HG02884 (cell line): Measurements from ENCODE around the gene TNFRSF14.

Experiments
- ATAC-seq: cut with Tn5 transposase; IDR thresholded peaks from one replicate; pipeline ENCODE4 v1.9.1; 2021; ENCODE audit warnings: mild to moderate bottlenecking, moderate library complexity; ENCODE audit not compliant: unreplicated experiment

The TNFRSF14 gene

DNA sequence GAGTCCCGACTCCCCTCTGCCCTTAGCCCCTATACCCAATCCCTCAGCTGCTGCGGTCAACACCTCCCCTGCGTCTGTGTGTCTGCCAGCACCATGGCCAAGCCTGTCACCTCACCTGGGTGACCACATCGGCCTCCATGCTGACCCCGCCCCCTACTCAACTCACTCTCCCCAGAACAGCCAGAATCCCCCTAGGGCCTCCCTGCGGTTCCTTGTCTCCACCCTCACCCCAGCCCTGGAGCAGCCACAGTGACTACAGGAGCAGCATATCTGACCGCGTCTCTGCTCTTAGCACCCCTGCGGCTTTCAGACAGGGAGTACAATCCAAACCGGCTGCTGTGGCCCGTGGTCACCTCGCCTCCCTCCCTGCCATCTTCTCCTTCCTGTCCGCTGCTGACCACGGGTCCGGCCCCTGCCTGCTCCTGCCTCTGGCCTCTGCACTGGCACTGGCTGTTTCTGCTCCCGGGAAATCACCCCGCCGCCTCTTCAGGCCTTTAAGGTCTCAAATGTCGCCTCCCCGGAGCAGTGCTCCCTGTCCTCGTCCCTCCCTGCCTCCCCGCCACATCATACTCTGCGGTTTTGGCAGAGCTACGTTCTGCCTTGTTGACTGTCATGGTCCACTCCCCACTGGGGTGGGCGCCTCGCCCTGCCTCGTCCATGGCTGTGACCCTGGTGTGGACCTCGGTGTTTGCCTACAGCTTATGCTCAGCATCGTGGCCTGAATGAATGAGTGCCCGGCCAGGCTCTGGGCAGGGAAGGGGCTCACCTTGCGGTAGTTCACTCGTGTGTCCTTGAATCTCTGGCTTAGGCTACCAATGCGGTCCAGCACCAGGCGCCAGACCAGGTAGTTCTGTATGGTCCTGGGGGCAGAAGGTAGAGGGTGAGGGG, 41.5 kb downstream of the TNFRSF14 start:
- no peak for ATAC-seq

DNA sequence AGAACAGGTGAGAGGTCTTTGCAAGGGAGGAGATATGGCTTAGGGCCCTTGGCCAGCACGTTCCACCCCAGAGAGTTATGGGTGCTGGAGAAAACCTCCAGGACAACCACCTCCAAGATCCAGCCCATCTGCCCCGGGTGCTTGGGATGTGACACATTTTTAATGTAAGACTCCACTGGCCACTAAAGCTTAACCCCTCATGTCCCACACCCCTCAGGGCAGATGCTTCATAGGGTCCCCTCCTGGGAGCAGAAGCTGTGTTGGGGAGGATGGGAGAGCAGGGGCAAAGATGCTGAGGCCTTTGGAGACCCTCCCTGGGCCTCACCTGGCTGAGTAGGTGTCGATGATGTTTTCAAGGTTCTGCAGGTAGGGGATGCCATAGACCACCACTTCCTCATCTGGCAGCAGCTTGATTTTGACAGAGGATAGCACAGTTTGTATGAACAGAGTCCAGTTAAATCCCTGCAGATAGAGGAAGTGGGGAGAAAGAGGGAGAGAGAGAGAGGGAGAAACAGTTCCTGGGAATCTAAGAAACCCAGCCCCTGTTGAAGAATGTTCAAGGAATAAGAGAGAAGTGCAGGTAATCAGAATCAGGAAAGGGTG, 42.3 kb downstream of the TNFRSF14 start:
- ATAC-seq: no peak

DNA sequence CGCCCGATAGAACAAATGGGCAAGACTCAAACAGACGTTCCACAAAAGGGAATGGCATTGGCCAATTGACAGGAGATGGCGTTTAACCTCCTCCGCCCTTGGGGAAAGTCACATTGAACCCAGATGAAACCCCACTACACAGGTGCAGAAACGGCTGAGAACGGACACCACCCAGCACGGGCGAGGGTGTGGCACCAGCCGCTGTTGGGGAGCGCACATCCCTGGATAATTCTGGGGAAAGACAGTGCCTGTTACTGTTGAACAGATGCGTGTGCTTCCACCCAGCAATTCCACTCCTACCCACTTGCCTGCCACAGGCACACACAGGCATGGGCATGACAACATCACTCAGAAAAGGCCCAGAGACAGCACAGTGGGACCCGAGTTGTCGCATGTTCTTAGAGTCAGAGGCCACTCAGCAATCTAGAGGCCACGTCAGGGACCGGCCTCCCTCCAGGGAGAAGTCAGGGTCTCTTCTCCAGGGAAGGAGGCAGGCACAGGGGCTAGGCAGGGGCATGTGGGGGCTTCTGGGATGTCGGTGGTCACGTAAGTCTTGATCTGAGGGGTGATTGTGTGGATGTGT, 45.6 kb downstream of the TNFRSF14 start:
- no peak for ATAC-seq

DNA sequence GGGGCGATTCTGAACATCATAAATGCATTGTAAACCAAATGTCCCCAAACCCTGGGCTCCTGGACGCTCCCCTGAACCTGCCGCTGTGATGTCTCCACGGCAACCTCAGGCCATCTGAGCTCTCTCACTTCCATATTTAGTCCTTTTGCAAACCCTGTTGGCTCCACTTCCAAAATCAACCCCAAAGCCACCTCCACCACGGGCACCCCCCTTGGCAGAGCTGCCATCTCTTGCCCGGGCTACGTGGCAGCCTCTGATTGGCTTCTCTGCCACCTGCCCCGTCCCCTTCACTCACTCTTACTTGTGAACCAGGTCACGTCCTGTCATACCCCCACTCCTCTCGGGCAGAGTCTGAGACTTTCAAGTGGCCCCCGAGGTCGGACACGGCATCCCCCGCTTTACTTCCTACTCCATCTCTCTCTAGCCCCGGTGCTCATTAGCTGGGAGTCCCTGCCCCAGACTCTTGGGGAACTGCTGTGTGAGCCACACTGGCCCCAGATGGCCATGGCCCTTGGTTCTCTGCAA, 46.2 kb downstream of the TNFRSF14 start:
- no peak for ATAC-seq

DNA sequence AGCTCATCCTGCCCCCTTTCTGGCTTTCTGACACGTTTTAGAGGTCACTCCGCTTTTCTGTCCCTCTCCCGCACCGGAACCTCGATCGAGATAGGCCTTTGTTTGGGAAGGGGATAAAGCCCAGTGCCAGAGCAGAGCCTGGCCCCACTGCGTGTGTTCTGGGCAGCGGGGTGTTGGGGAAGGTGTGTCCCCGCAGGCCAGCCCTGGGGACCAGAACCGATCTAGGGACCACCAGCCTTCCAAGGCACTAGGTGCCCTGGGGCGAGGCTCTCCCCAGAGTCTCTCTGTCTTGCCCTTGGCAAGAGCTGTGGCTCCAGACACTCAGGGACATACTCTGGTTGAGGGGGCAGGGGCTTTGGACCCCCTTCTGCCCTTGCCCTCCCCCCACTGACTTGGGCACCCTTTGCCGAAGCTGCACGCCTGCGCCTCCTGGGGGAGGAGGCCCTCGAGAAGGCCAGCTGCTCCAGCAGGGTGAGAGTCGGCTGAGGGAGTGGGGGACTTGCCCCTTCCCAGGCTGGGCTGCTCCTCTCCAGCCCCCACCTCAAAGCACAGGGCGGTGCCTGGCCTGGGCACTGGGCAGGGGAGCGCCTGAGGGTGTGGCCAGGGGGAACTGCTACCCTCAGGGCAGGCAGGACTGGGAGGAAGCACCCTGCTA, 46.8 kb downstream of the TNFRSF14 start:
- no peak for ATAC-seq

DNA sequence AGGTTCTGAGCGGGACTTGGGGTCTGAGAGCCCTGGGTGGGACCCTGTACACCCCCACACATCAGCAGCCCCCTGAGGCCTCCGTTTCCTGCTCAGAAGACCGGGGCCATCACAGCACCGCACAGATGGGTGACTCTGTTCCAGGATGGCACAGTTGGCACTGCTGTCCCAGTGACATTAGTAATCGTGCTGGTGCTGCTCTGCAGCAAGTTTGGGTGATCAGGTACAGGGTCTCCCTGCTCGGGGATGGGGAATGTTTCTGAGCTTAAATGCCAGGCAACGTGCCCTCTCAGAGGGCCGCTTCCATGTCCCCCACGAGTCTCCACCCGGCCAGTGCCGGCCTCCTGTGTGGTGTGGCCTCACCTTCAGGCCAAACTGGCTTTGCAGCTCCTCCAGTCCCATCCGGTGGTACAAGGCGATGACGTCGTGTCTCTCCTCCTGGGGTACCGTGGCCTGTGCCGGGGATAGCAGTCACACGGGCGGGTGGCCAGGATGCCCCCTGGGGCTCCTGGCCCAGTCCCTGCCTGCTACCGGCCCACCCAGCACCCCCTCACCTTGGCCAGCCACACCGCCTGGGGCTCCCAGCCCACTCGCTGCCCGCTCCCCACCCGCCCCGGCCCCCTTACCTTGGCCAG, 47.5 kb downstream of the TNFRSF14 start:
- ATAC-seq: no peak

DNA sequence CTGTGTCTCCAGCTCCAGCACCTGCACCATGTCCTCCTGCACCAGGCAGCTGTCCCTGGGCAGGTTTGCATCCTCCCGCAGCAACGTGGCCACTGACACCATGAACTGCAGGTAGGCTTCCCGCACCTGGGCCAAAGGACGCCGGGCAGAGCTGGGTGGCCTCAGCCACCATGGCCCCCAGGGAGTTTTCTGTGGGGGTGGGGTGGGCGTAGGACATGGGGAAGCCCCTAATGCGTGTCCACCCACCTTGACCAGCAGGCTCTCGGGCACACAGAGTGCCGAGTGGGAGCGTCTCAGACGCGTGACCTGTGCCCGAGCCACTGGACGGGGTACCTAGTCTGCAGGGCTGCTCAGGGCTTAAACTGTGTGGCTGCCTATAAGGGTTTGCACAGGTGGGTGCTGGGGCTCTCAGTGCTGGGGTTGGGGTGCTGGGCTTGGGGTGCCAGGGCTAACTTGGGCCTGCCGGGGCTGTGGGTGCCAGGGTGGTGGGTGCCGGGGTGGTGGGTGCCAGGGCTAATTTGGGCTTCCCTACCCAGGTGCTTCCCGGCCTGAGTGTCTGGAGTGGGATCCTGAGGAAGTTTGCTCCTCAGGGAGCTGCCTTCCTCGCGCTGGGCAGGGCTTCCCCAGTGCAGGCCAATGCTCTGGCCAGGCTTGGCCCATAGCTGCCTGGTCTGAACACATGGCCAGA, 48.1 kb downstream of the TNFRSF14 start:
- ATAC-seq: no peak

DNA sequence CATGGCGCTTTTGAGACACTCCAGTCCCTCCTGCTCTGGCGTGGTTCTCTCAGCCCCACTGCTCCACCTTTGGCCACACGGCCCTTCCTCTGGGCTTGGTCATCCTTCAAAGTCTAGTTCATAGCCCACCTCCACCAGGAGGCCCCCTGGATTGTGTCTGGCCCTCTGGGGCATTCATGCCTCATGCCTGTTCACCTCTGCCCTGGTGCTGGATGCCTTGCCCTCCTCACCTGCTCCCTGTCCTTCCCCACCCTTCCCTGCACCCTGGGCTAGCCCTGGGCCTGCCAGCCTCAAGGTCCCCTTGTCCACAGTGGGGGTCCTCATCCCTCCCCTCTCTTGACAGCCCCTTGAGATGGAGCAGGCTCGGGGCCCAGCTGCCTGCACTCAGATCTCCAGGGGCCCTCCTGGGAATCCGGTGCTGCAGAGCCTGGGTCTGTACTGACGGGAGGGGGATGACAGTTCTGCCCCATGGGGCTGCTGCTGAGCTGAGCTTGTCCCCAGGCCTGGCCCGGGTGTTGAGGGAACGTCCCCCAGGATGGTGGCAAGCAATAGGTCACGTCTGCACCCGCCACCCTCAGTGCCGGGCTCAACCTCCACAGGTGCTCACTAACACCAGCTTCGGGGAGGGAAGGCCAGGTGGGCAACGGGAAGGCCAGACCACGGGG, 48.8 kb downstream of the TNFRSF14 start:
- no peak for ATAC-seq

DNA sequence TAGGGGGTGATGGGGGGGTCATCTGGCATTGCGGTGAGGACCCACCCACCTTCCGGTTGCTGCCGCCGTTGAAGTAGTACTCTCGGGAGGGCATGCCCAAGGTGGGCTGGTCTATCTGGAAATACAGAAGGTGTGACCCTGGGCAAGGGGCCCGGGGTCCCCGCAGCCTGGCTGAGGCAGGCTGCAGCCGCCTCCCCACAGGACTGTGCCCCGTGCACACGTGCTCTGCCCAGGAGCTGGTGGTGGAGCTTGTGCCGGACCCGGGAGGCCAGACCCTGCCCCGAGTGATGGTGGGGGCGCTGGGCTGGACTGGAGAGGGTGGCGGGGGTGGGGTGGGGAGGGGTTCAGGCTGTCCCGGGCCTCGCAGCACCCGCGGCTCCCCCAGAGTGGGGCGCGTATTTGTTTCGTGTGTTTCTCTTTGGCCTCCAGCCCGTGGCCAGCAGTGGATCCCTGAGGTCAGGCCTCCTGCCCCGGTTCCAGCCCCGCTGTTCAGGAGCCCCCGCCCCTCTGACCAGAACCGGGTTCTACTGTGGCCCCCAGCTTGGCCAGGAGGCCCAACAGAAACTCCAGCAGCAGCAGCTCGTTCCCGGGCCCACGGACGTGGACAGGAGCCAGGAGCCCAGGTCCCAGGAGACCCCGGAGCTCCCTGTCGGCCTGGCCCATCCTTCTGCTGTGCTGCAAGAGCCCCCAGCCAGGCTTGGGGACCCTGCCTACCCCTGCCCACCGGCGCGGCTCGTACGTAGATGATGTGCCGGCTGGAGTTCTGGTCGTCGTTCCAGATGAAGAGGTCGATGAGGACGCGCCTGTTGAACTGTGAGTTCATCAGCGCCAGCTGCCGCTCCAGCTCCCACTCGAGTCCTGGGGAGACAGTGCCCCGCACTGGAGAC, 49.6 kb downstream of the TNFRSF14 start:
- ATAC-seq: no peak

DNA sequence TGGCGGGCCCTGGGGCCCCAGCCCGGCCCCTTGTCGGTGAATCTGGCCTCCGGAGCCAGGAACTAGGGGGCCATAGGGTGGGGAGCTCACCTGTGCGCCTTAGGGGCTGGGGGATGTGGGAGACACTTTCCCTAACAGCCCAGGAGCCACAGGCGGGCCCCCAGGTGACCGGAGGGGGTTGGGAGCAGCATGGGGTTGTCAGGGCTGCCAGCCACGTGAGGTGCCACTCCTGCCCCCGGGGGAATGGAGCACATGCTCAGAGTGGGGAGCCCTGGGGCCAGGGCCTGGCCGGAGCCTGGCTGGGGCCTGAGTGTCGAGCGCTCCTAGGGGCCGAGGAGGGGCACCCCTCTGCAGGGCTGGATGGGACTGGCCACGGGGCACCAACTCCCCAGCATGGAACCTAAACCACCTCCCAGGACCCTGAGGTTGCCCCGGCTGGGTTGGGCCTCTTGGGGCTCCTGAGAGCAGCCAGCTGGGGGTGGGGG, 50.3 kb downstream of the TNFRSF14 start:
- no peak for ATAC-seq

DNA sequence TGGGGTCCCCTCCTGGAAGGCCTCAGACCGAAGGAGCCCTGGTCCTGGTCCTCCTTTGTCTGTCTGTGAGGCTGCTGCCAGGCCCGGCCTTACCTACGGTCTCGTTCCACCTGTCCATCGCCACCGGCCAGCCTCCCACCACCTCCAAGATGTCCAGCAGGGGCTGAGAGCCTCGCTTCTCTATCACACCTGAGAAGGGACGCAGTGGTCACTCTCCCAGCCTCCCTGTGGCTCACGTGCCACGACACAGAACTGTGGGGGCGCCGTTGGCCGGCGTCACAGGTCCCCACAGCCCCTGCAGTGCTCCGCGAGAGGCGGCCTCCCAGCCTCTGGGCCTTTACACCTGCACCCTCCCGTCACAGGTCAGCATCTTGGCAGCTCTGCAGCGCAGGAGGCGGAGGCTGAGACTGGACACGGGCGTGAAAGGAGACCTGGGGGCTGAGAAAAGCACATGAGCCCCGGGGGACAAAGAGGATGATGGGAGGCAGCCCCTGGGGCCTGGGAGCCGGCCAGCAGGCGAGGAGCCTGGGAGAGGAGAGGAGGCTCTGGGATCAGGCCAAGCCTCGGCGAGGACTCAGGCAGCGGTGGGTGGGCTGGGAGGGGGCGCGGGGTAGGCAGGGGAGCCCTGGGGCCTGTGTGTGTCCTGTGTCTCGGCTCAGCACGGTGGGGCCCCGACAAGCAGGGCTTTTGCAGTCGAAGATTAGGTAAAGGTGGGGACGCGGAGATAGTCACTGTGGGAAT, 50.9 kb downstream of the TNFRSF14 start:
- no peak for ATAC-seq

DNA sequence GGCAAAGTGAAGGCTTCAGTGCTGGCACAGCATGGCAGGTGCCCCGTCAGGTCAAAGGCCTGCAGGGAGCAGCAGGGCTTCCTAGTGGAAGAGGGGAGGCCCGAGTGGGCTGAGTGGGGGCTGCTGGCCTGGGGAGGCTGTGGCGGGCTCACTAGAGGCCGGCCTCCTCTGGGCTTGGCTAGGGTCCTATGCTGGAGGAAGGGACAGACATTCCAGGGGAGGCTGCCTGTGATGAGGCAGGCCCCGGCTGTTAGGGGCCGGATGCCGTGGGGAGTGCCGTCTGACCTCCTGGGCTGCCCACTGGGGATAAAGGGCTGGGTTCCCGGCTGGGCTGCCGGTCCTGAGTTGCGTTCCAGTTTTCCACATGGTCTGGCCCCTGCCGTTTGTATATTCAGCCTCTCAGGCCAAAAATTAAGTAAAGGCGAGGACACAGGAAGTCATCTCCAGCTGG, 51.5 kb downstream of the TNFRSF14 start:
- ATAC-seq: no peak

DNA sequence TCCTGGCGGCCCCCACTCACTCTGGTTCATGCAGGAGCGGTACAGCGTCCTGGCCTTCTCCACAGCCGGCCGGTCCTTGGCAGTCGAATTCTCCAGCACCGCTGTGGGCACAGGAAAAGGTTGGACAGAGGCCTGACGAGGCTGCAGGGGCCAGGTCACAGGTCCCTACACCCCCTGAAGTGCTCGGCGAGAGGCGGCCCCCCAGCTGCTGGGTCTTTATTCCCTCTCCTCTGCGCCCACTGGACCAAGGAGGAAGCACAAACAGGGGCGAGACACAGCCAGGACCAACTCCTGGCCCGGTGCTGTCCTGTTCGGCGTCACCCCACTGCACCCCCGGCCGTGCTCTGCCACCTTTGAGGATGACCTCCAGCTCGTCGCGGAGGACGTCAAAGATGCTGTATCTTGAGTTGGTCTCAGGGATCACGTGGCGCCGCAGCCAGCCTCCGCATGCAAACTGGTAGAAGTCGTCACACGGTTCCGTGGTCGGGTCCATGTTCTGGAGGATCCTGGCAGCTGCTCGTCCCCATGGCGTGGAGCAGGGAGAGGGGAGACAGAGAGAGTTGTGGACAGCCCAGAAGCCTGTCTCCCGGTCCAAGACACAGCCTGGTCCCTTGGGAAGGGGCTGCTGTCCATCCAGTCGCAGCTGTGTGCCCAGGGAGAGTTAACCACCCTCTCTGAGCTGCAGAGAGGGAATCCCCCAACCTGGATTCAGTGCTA, 53.3 kb downstream of the TNFRSF14 start:
- no peak for ATAC-seq

DNA sequence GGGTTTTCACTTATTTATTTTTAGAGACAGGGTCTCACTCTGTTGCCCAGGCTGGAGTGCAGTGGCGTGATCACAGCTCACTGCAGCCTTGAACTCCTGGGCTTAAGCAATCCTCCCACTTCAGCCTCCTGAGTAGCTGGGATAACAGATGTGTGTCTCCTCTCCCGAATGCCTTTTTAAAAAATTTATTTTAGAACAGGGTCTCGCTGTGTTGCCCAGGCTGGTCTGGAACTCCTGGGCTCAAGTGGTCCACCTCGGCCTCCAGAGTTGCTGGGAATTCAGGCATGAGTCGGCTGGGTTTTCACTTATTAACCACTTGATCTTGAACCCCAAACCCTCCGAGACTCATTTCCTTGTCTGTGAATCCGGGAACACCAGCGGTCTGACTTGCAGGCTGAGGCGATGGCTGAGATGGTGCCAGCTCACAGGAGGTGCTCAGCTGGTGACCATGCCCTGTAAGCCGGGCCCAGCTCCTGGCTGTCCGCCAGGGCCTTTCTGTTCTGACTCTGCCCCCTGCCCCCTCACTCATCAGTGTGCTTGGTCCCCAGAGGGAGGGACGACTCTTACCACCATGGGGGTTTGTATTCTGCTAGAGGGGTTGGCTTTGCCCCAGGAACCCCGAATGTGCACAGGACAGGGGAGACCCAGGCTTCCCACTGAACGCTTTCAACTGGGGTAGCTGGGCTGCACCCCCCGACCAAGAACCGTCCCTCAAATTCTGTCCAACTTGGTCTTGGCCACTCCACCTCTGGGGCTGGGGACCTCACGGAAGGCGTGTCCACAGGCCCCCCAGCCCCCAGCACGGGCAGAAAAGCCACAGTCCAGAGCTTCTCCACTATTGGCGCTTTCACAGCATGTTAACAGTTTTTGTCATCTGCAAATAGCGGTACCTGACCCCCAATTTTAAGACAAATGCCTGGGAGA, 54.1 kb downstream of the TNFRSF14 start:
- ATAC-seq: no peak

DNA sequence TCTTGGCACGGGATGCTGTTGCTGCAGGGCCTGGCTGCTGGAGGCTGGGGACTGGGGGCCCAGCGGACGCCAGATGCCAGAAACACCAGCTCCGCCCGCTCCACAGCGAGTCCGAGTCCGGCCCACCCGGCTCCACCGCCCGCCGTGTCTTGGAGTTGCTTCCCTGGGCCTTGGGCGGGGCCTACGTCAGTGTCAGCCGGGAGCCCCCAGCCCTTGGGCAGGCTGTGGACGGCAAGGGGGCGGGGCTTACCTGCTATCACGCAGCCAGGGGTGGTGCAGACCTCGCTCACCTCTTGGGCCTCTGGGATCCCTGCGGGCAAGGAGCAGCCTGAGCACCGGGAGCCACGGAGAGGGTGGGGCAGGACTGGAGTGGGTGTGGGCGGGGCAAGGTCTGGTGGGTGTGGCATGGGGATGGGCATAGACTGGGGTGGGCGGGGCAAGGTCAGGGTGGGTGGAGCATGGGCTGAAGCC, 54.9 kb downstream of the TNFRSF14 start:
- ATAC-seq: no peak
